M059J (cell line): Measurements from ENCODE around the gene AP5Z1. TPM values are rescaled to one million over a fixed set of nuclear protein-coding genes. Genes with fewer than 3 reads are reported as not detected.

Source experiments
- DNase-seq: peaks from one replicate; pipeline ENCODE4 v3.0.0-alpha.2; 2012; ENCODE audit warnings: low read depth
- total RNA-seq: library from RNA; depleted of rRNA; stranded (reverse); fragments of >200 nt; shearing (Covaris generic); gene quantifications from 2 replicates; pipeline ENCODE4 v1.2.3, GENCODE V29; 2014; rRNA removed

Gene AP5Z1
- 15.4 and 22.7 TPM in 2 replicates for total RNA-seq

GRCh38 chr7:4775250-4775847 is at the start of gene AP5Z1:
AP5Z1 (plus strand) TSS chr7:4775623; CDS start chr7:4775716, 93 bp downstream.
- DNase-seq, result peak; percentile 95

GRCh38 chr7:4725850-4726450 is 49.5 kb upstream of the AP5Z1 start:
- no peak for DNase-seq

GRCh38 chr7:4726566-4726965 is 48.9 kb upstream of the AP5Z1 start:
- no peak for DNase-seq

- DNase-seq, result no peak
Measured at GRCh38 chr7:4727914-4728705, 47.3 kb upstream of the AP5Z1 start.

- no peak for DNase-seq
Measured at GRCh38 chr7:4729266-4729665, 46.2 kb upstream of the AP5Z1 start.

GRCh38 chr7:4730276-4730675 is 45.1 kb upstream of the AP5Z1 start:
- DNase-seq, result no peak

GRCh38 chr7:4730971-4731370 is 44.5 kb upstream of the AP5Z1 start:
- no peak for DNase-seq

GRCh38 chr7:4731803-4732202 is 43.6 kb upstream of the AP5Z1 start:
- DNase-seq, result no peak

GRCh38 chr7:4733936-4734528 is 41.4 kb upstream of the AP5Z1 start:
- DNase-seq, result no peak

- no peak for DNase-seq
Measured at GRCh38 chr7:4734587-4735345, 40.7 kb upstream of the AP5Z1 start.

- no peak for DNase-seq
Measured at GRCh38 chr7:4737300-4737699, 38.1 kb upstream of the AP5Z1 start.

- DNase-seq, result peak; percentile 39
Measured at GRCh38 chr7:4738711-4739527, 36.5 kb upstream of the AP5Z1 start.

GRCh38 chr7:4739528-4739992 is 35.9 kb upstream of the AP5Z1 start:
- DNase-seq, result no peak

GRCh38 chr7:4740796-4741195 is 34.6 kb upstream of the AP5Z1 start:
- no peak for DNase-seq

GRCh38 chr7:4742051-4742573 is 33.3 kb upstream of the AP5Z1 start:
- DNase-seq, result no peak

GRCh38 chr7:4742852-4743251 is 32.6 kb upstream of the AP5Z1 start:
- no peak for DNase-seq

- peak; percentile 96 for DNase-seq
Measured at GRCh38 chr7:4744391-4745264, 30.8 kb upstream of the AP5Z1 start.

GRCh38 chr7:4745265-4745919 is 30.0 kb upstream of the AP5Z1 start:
- no peak for DNase-seq
